HEK293 (cell line): ENCODE measurements around the gene POFUT2.

ENCODE experiments used
- CTCF ChIA-PET: fragments of 350-600 bp; formaldehyde crosslinking; extraction: SDS; loops from one replicate; lab custom pipeline; 2021; ENCODE audit warnings: antibody characterized with exemption; lab: Yijun Ruan, JAX
- POLR2A ChIA-PET: fragments of 300-600 bp; formaldehyde crosslinking; extraction: SDS; loops from one replicate; lab custom pipeline; 2020; ENCODE audit warnings: antibody characterized with exemption, inconsistent platforms; lab: Yijun Ruan, JAX
- H3K27ac ChIP-seq: fragments of 200-500 bp; sonication (Bioruptor generic); 2 replicates; pipeline ENCODE4 v1.5.1; 2014; ENCODE audit warnings: low read depth, low read length, control low read depth, inconsistent platforms; ENCODE audit errors: extremely low read depth
- H3K36me3 ChIP-seq, 2 experiments: fragments of 200-500 bp in 1 of 2; sonication (Bioruptor generic) in 1 of 2; 1 replicate in 1 of 2; 2 replicates in 1 of 2; pipeline ENCODE4 v1.5.1; 2014 to 2017; ENCODE audit warnings: inconsistent platforms in 2 of 2, low read length in 2 of 2; ENCODE audit not compliant: control insufficient read depth in 2 of 2, insufficient read depth in 1 of 2
- H3K4me1 ChIP-seq: fragments of 200-500 bp; sonication (Bioruptor generic); 2 replicates; pipeline ENCODE4 v1.5.1; 2014; ENCODE audit warnings: mild to moderate bottlenecking, low read length, inconsistent platforms; ENCODE audit not compliant: control insufficient read depth, insufficient read depth
- H3K4me3 ChIP-seq: 2 replicates; pipeline ENCODE4 v1.5.1; 2011; ENCODE audit warnings: low read depth, mild to moderate bottlenecking, control low read depth, low read length, moderate library complexity
- H3K9me3 ChIP-seq: fragments of 200-500 bp; sonication (Bioruptor generic); 2 replicates; pipeline ENCODE4 v1.5.1; 2014; ENCODE audit warnings: low read depth, low read length, inconsistent platforms; ENCODE audit not compliant: control insufficient read depth, insufficient read depth
- HOXA7 ChIP-seq: sonication (generic); formaldehyde crosslinking; IDR thresholded peaks from 2 replicates; pipeline ENCODE4 v1.8.1; 2022; ENCODE audit warnings: missing genetic modification reagents, borderline replicate concordance
- KLF1 ChIP-seq: fragments of 450-650 bp; formaldehyde crosslinking; IDR thresholded peaks from 2 replicates; pipeline ENCODE4 v1.5.1; 2016; ENCODE audit warnings: missing biosample characterization, missing genetic modification characterization
- OVOL3 ChIP-seq: fragments of 450-650 bp; formaldehyde crosslinking; IDR thresholded peaks from 2 replicates; pipeline ENCODE4 v1.5.1; 2016; ENCODE audit warnings: missing biosample characterization, missing genetic modification characterization
- PRDM1 ChIP-seq: fragments of 450-650 bp; formaldehyde crosslinking; IDR thresholded peaks from 2 replicates; pipeline ENCODE4; 2016; ENCODE audit warnings: missing biosample characterization, missing genetic modification characterization
- WT1 ChIP-seq: fragments of 450-650 bp; formaldehyde crosslinking; IDR thresholded peaks from 2 replicates; pipeline ENCODE4 v1.5.1; 2016; ENCODE audit warnings: missing biosample characterization, missing genetic modification characterization
- ZNF155 ChIP-seq: fragments of 450-650 bp; formaldehyde crosslinking; IDR thresholded peaks from 2 replicates; pipeline ENCODE4 v1.5.1; 2016; ENCODE audit warnings: missing biosample characterization, missing genetic modification characterization
- ZNF292 ChIP-seq: fragments of 450-650 bp; formaldehyde crosslinking; IDR thresholded peaks from 2 replicates; pipeline ENCODE4 v1.5.1; 2016; ENCODE audit warnings: low read depth, missing biosample characterization, missing genetic modification characterization, borderline replicate concordance
- ZNF302 ChIP-seq: fragments of 450-650 bp; formaldehyde crosslinking; IDR thresholded peaks from 2 replicates; pipeline ENCODE4 v1.5.1; 2016; ENCODE audit warnings: missing biosample characterization, missing genetic modification characterization, low read depth
- ZNF311 ChIP-seq: fragments of 450-650 bp; formaldehyde crosslinking; IDR thresholded peaks from 2 replicates; pipeline ENCODE4 v1.5.1; 2017; ENCODE audit warnings: missing biosample characterization, missing genetic modification characterization, borderline replicate concordance
- ZNF514 ChIP-seq: fragments of 450-650 bp; formaldehyde crosslinking; IDR thresholded peaks from 2 replicates; pipeline ENCODE4 v1.5.1; 2016; ENCODE audit warnings: missing biosample characterization, missing genetic modification characterization
- ZNF521 ChIP-seq: fragments of 450-650 bp; formaldehyde crosslinking; IDR thresholded peaks from 2 replicates; pipeline ENCODE4 v1.5.1; 2017; ENCODE audit warnings: missing biosample characterization, mild to moderate bottlenecking, missing genetic modification characterization
- ZNF560 ChIP-seq: fragments of 450-650 bp; formaldehyde crosslinking; IDR thresholded peaks from 2 replicates; pipeline ENCODE4 v1.5.1; 2017; ENCODE audit warnings: missing biosample characterization, missing genetic modification characterization, borderline replicate concordance
- ZNF624 ChIP-seq: fragments of 450-650 bp; formaldehyde crosslinking; IDR thresholded peaks from 2 replicates; pipeline ENCODE4 v1.5.1; 2017; ENCODE audit warnings: missing biosample characterization, missing genetic modification characterization
- ZSCAN16 ChIP-seq: fragments of 450-650 bp; formaldehyde crosslinking; IDR thresholded peaks from 2 replicates; pipeline ENCODE4 v1.5.1; 2016; ENCODE audit warnings: missing biosample characterization, missing genetic modification characterization
- TF ChIP-seq, protein P1 (sequence below): fragments of 450-650 bp; formaldehyde crosslinking; IDR thresholded peaks from 2 replicates; pipeline ENCODE4 v1.5.1; 2016; ENCODE audit warnings: missing biosample characterization, missing genetic modification characterization, low read depth
- TF ChIP-seq, protein P2 (sequence below): fragments of 450-650 bp; formaldehyde crosslinking; IDR thresholded peaks from 2 replicates; pipeline ENCODE4 v1.5.1; 2016; ENCODE audit warnings: missing biosample characterization, missing genetic modification characterization
- TF ChIP-seq, protein P3 (sequence below): fragments of 450-650 bp; formaldehyde crosslinking; conservative IDR thresholded peaks from 2 replicates; pipeline ENCODE4 v1.5.1; 2016; ENCODE audit warnings: low read depth, missing biosample characterization, missing genetic modification characterization
- TF ChIP-seq, protein P4 (sequence below): fragments of 450-650 bp; formaldehyde crosslinking; IDR thresholded peaks from 2 replicates; pipeline ENCODE4 v1.5.1; 2016; ENCODE audit warnings: missing biosample characterization, missing genetic modification characterization
- TF ChIP-seq, protein P5 (sequence below): fragments of 450-650 bp; formaldehyde crosslinking; IDR thresholded peaks from 2 replicates; pipeline ENCODE4 v1.5.1; 2016; ENCODE audit warnings: missing biosample characterization, missing genetic modification characterization

POFUT2 gene

DNA sequence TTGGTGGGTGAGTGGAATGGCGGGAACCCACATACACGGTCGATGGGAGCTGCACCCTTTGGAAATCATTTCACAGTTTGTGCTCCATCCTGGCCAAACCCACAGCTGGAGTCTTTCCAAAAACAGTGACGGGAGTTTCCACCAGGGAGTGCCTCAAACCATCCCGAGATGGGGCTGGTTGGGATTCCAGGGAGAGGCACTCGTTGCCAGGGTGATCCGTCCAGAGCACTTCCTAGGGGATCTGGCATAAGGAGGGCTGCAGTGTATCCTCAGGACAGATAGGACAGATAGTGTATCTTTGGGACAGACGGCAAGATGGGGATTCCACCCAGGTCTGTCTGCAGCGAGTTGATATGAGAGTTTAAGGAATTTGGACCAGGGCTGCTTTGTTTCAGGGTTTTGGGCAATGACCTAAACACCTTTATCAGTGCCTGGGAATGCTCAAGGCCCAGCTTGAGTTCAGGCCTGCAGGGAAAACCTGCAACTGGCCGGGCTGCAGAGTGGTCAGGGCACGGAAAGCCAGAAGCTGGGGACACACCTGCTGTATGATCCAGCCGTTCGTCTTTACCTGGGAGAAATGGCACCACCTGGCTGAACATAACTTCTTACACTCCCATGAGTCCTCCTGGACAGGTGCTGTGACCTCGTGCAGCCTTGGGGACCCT lies 3.4 kb upstream of the POFUT2 start:
- H3K36me3 ChIP-seq, result peaks cover 0 to 16% of the 10 kb centered on the region in 2 experiments; a peak in 2 of 3 replicates
- H3K4me3 ChIP-seq, result no peak overlapping the region
- no peaks in the 10 kb centered on the region; the same call in 1 of the 2 replicates for H3K4me1 ChIP-seq
- ChIA-PET POLR2A (no interaction called here), CTCF (interaction anchor here (0.6 to 4.8 kb wide), 14 partner anchors 8 to 406 kb away, joined by 3 to 52 read pairs (median 4); no protein-coding TSS in a partner anchor)
- TF ChIP-seq ZNF514 (tag by site-specific recombination), result no peak
- no peak for TF ChIP-seq ZNF521 (tag by site-specific recombination)
- TF ChIP-seq ZSCAN16 (tag by site-specific recombination), result no peak
- no peak for TF ChIP-seq KLF1 (tag by site-specific recombination)
- 0 out of 2 replicates have a peak, but pooled peaks have one; percentile 39 for TF ChIP-seq WT1 (tag by site-specific recombination)
- H3K27ac ChIP-seq, result no peak overlapping the region
- H3K9me3 ChIP-seq, result no peaks in the 10 kb centered on the region

DNA sequence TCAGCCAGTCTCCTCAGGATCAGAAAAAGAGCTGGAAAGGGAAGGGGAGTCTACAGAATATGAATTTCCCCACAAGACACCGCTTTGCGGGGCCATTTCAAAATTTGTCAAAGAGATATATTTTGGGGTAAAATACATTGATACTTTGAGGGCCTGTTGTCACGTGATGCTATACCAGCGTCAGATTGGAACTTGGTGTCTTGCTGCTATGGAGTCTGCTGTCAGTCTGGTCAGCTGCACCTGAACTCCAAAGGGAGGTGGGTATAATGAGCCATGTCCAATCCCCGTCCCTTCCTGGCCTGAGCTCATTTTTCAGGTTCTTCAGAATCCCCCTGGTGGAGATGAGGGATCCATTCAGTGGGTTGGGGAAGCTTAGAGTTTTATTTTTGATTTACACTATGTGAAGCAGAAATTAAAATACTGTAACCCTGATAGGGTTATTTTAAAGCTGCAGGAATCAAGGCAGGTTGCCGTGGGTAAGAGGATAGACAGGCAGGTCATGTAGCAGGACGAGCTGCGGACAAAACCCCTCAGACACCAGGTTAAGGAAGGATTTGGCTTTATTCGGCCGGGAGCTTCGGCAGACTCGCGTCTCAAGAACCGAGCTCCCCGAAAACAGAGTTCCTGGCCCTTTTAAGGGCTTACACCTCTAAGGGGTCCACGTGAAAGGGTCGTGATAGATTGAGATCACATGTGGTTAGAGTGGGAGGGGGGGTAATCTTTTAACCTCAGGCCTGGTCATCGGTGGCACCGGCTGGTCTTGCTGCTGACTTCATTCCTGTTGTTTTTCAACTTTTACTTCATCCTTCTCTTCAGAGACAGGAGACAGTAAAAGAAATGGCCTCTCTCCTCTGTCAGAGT lies 2.2 kb upstream of the POFUT2 start:
- Histone ChIP-seq H3K9me3 (no peaks in the 10 kb centered on the region), H3K4me3 (no peak overlapping the region), H3K27ac (no peak overlapping the region), H3K36me3 (peaks cover 0 to 28% of the 10 kb centered on the region in 2 experiments; a peak in 2 of 3 replicates), H3K4me1 (no peaks in the 10 kb centered on the region; the same call in 1 of the 2 replicates)
- ChIA-PET POLR2A (interaction anchor here (0.6 kb wide), 1 partner anchor 123 kb away, joined by 3 read pairs; no protein-coding TSS in a partner anchor), CTCF (interaction anchor here (0.6 to 4.8 kb wide), 15 partner anchors 9 to 530 kb away, joined by 3 to 52 read pairs (median 4); no protein-coding TSS in a partner anchor)
- no peak for TF ChIP-seq PRDM1
- TF ChIP-seq, protein P1, sequence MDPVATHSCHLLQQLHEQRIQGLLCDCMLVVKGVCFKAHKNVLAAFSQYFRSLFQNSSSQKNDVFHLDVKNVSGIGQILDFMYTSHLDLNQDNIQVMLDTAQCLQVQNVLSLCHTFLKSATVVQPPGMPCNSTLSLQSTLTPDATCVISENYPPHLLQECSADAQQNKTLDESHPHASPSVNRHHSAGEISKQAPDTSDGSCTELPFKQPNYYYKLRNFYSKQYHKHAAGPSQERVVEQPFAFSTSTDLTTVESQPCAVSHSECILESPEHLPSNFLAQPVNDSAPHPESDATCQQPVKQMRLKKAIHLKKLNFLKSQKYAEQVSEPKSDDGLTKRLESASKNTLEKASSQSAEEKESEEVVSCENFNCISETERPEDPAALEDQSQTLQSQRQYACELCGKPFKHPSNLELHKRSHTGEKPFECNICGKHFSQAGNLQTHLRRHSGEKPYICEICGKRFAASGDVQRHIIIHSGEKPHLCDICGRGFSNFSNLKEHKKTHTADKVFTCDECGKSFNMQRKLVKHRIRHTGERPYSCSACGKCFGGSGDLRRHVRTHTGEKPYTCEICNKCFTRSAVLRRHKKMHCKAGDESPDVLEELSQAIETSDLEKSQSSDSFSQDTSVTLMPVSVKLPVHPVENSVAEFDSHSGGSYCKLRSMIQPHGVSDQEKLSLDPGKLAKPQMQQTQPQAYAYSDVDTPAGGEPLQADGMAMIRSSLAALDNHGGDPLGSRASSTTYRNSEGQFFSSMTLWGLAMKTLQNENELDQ (tag by site-specific recombination), result no peak
- TF ChIP-seq, protein P2, sequence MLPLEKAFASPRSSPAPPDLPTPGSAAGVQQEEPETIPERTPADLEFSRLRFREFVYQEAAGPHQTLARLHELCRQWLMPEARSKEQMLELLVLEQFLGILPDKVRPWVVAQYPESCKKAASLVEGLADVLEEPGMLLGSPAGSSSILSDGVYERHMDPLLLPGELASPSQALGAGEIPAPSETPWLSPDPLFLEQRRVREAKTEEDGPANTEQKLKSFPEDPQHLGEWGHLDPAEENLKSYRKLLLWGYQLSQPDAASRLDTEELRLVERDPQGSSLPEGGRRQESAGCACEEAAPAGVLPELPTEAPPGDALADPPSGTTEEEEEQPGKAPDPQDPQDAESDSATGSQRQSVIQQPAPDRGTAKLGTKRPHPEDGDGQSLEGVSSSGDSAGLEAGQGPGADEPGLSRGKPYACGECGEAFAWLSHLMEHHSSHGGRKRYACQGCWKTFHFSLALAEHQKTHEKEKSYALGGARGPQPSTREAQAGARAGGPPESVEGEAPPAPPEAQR (tag by site-specific recombination), result no peak
- no peak for TF ChIP-seq ZNF624 (tag by site-specific recombination)
- TF ChIP-seq, protein P3, sequence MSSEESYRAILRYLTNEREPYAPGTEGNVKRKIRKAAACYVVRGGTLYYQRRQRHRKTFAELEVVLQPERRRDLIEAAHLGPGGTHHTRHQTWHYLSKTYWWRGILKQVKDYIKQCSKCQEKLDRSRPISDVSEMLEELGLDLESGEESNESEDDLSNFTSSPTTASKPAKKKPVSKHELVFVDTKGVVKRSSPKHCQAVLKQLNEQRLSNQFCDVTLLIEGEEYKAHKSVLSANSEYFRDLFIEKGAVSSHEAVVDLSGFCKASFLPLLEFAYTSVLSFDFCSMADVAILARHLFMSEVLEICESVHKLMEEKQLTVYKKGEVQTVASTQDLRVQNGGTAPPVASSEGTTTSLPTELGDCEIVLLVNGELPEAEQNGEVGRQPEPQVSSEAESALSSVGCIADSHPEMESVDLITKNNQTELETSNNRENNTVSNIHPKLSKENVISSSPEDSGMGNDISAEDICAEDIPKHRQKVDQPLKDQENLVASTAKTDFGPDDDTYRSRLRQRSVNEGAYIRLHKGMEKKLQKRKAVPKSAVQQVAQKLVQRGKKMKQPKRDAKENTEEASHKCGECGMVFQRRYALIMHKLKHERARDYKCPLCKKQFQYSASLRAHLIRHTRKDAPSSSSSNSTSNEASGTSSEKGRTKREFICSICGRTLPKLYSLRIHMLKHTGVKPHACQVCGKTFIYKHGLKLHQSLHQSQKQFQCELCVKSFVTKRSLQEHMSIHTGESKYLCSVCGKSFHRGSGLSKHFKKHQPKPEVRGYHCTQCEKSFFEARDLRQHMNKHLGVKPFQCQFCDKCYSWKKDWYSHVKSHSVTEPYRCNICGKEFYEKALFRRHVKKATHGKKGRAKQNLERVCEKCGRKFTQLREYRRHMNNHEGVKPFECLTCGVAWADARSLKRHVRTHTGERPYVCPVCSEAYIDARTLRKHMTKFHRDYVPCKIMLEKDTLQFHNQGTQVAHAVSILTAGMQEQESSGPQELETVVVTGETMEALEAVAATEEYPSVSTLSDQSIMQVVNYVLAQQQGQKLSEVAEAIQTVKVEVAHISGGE (tag by site-specific recombination), result no peak
- no peak for TF ChIP-seq ZNF292 (tag by site-specific recombination)
- TF ChIP-seq ZNF311 (tag by site-specific recombination), result no peak
- TF ChIP-seq OVOL3 (tag by site-specific recombination), result no peak
- TF ChIP-seq HOXA7 (CRISPR knock-in tag), result no peak
- TF ChIP-seq, protein P4, sequence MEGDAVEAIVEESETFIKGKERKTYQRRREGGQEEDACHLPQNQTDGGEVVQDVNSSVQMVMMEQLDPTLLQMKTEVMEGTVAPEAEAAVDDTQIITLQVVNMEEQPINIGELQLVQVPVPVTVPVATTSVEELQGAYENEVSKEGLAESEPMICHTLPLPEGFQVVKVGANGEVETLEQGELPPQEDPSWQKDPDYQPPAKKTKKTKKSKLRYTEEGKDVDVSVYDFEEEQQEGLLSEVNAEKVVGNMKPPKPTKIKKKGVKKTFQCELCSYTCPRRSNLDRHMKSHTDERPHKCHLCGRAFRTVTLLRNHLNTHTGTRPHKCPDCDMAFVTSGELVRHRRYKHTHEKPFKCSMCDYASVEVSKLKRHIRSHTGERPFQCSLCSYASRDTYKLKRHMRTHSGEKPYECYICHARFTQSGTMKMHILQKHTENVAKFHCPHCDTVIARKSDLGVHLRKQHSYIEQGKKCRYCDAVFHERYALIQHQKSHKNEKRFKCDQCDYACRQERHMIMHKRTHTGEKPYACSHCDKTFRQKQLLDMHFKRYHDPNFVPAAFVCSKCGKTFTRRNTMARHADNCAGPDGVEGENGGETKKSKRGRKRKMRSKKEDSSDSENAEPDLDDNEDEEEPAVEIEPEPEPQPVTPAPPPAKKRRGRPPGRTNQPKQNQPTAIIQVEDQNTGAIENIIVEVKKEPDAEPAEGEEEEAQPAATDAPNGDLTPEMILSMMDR, result no peak
- no peak for TF ChIP-seq ZNF155 (tag by site-specific recombination)
- TF ChIP-seq, protein P5, sequence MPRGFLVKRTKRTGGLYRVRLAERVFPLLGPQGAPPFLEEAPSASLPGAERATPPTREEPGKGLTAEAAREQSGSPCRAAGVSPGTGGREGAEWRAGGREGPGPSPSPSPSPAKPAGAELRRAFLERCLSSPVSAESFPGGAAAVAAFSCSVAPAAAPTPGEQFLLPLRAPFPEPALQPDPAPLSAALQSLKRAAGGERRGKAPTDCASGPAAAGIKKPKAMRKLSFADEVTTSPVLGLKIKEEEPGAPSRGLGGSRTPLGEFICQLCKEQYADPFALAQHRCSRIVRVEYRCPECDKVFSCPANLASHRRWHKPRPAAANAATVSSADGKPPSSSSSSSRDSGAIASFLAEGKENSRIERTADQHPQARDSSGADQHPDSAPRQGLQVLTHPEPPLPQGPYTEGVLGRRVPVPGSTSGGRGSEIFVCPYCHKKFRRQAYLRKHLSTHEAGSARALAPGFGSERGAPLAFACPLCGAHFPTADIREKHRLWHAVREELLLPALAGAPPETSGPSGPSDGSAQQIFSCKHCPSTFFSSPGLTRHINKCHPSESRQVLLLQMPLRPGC (tag by site-specific recombination), result no peak
- no peak for TF ChIP-seq ZNF560 (tag by site-specific recombination)
- TF ChIP-seq ZNF302 (tag by site-specific recombination), result no peak
